Subcutaneous adipose tissue (tissue), 4 donors: Measurements from ENCODE around the gene TNPO1. TPM values are rescaled to one million over a fixed set of nuclear protein-coding genes. Genes with fewer than 3 reads are reported as not detected.

Experiments
- CTCF ChIP-seq: fragments of 450-650 bp; IDR thresholded peaks from one replicate; pipeline ENCODE4 v1.5.1; 2016; ENCODE audit warnings: low read depth, mild to moderate bottlenecking, control low read depth, antibody characterized with exemption, moderate library complexity
- total RNA-seq, 4 donors: library from RNA; depleted of rRNA; stranded (reverse); fragments of >200 nt; gene quantifications; one replicate each; pipeline ENCODE4 v1.1.0, GENCODE V29; 2016

Gene TNPO1
- total RNA-seq, 4 donors from 2014 or later: 92.1 to 130 (median 103) TPM

GRCh38 chr5:72949481-72949880 is 133.0 kb downstream of the TNPO1 start:
- no peak for TF ChIP-seq CTCF

- TF ChIP-seq CTCF: no peak
Observed at GRCh38 chr5:72951671-72952468, 135.4 kb downstream of the TNPO1 start.

GRCh38 chr5:72954389-72954788 is 137.9 kb downstream of the TNPO1 start:
- TF ChIP-seq CTCF: no peak

- TF ChIP-seq CTCF: no peak
Observed at GRCh38 chr5:72955143-72955767, 138.8 kb downstream of the TNPO1 start.

GRCh38 chr5:72955768-72956323 is 139.4 kb downstream of the TNPO1 start, which contains the start of gene FCHO2:
FCHO2 (plus strand) TSS chr5:72956041; CDS start chr5:72956097, 56 bp downstream.
- TF ChIP-seq CTCF: no peak

GRCh38 chr5:72956324-72957140 is 140.1 kb downstream of the TNPO1 start:
- no peak for TF ChIP-seq CTCF
